Measurements from ENCODE around the gene CCNYL1.
A peak's percentile ranks its signal among the peaks of the same experiment; 100 is the strongest.
"Not testable (repeated sequence)": the region's sequence is repeated elsewhere in the genome, so short reads cannot be mapped to it uniquely, and the experiment has no call there.

Gene CCNYL1

DNA sequence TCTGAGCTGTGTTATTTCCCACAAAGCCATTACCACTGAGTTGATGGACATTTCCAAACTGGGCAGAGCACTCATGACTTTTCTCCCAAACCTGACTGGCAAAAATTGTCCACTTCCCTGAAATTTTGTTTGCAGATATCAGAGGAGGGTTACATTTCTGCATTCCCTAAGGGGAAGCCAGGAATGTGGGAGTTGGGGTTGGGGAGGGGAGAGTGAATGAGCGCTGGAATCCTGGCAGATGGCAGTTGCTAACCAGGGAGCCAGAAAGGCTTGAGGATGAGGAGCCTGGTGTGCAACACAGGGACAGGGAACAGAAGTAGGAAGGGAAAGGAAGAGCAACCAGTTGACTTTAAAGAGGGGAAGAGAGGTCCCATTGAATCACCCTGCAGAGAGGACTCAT is 14.0 kb upstream of the CCNYL1 start:
- no peak for DNase-seq (ENCODE audit: low spot score)

DNA sequence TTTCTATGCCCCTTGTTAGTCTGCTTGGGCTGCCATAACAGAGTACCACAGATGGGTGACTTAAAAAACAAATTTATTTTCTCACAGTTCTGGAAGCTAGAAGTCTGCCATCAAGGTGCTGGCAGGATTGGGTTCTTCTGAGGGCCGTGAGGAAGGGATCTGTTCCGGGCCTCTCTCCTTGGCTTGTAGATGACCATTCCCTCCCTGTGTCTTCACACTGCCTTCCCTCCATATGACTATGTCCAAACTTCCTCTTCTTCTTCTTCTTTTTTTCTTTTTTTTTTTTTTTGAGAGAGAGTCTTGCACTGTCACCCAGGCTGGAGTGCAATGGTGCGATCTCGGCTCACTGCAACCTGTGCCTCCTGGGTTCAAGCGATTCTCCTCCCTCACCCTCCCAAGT is 13.1 kb upstream of the CCNYL1 start:
- DNase-seq (ENCODE audit: low spot score): no peak

DNA sequence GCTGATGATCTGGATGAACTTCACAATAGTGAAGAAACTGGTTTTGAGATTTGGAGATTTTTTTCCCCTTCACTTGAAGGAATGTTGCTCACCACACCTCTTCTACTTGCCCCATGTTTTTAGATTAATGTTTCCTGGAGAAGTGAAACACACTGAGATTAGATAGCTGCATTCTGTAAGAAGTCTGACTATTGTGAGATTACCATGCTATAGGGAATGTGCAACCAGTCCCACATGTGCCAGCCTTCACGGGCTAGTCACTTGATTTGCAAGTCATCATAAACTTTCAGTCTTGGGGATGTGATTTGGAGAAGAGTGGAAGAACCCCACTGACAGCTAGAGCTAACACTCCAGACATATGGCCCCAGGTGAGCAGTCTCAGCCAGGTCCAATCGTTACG is 7.4 kb upstream of the CCNYL1 start:
- DNase-seq (ENCODE audit: low spot score): no peak

DNA sequence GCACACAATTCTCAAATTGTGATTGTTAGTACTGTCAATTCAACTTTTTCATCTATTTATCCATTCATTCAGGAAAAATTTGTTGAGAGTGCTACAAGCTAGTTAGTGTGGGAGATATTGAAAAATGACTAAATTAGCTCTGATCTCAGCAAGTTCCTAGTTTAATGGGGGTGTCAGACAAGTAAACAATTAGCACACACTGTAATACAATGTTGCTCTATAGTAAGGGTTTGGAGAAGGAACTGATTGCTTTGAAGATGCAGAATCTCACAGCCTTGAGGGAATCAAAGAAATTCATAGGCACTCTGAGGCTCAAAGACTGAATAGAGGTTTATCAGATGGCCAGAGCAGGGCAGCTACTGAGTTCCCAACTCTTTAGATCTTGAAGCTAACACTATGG is 6.8 kb upstream of the CCNYL1 start:
- no peak for DNase-seq (ENCODE audit: low spot score)

DNA sequence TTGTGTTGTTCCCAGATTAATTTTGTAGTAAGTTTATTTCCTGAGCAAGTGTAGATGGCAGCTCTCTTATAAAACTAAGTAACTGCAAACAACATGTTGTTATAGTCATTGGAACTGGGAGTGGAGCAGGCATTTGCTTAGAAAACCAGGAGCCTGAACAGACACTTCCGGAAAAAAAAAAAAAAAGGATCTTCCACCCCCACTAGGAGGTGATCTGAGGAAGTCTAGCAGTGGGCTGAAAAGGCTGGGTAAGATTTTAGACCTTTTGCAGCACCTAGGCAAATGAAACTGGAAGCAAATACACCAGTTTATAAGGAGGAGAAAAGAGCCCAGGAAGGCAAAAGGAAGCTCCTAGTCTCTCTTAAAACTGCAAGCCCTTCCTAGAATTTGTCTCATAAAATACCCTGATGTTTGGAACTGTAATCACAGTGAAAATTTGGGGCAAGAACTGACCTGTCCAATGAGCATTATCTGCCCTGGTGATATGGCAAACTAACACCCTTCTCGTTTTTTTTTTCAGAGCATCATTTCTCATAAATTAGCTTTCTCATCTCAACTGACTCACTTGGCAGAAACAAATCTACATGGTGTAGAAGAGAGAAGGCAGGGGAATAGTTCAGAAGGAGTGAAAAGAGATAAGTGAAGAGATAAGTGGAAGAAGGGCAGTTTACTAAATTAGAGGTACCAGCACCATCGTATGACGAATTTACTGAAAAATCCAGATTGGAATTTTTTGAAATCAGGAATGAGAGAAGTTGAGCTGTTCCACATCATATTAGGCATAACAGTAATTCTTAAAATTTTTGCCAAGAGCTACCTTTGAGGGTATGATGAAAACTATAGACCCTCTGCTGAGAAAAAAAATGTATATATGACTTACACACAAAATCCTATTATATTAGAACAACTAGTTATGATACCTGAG is 4.2 kb upstream of the CCNYL1 start:
- DNase-seq (ENCODE audit: low spot score): no peak

DNA sequence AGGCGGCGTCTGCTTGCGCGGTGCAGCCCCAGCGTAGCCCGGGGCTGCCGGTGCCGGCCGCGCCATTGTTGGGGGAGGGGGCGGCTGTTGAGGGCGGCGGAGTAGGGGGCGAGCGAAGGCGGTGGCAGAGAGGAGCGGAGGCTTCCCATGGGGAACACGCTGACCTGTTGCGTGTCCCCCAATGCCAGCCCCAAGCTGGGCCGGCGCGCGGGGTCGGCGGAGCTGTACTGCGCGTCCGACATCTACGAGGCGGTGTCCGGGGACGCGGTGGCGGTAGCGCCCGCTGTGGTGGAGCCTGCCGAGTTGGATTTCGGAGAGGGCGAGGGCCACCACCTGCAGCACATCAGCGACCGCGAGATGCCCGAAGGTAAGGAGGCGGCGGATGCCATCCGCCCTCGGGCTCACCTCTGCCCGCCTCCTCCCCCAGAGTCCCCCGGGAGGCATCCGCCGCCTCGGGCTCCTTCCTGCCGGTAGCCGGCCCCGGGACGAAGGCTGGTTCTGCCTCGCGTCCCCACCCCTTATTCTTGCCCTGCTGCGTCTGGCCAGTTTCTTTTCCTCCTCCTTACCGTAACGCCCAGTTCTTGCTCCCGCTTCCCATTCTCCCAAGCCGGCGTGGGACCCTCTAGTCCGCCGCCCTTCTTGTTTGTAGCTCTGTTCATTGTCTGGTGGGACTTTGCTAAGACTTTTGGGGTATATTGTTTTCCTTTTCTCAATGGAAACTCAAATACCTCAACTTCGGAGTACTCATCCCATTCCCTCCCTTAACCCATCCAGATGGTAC is 500 bp downstream of the CCNYL1 start:
- peak; percentile 43 for DNase-seq (ENCODE audit: low spot score)

DNA sequence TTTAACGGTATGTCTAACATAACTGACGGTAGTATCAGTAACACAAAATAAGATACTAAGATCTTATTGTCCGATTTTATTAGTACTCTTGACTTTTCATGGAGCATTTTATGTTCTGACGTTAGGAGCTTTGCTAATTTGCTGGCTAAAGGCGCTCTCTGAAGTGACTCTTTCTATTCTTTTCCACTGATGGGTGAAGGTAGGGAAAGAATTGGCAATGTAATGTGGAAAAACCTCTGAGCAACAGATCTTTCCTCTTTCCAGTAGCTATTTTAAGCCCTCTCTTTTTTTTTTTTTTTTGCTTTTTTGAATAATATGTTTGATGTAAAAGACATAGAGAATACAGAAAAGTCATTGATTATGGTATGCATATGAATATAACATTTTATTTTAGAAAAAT is 4.6 kb downstream of the CCNYL1 start:
- no peak for DNase-seq (ENCODE audit: low spot score)

DNA sequence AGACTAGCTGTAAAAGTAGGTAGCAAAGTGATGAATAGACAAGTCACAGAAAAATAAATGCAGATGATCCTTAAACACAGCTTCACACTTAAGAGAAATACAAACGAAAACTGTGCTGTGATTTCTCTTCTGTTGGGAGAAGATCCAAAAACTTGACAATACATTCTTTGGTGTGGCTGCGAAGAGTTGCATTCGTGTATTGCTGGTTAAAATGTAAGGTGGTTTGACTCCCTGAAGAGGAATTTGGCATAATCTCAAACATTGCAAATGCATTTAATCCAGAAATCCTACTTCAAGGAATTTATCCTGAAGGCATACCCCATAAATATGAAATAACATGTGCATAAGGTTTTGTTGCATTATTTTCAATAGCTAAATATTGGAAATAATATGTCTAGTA is 7.1 kb downstream of the CCNYL1 start:
- no peak for DNase-seq (ENCODE audit: low spot score)

DNA sequence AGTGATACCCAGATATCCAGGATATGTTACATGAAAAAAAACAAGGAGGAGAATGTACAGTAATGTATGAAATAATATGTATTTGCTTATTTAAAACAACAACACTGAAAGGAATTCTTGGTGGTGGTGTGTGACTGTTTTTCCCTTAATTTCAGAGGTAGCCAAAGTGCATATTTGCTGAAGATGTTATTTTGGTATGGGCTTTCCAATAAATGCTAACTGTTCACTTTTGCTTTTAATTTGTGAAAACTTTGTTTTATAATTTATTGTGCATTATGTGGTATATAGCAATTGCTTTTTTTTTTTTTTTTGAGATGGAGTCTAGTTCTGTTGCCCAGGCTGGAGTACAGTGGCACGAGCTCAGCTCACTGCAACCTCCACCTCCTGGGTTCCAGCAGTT is 7.6 kb downstream of the CCNYL1 start:
- DNase-seq (ENCODE audit: low spot score): no peak

DNA sequence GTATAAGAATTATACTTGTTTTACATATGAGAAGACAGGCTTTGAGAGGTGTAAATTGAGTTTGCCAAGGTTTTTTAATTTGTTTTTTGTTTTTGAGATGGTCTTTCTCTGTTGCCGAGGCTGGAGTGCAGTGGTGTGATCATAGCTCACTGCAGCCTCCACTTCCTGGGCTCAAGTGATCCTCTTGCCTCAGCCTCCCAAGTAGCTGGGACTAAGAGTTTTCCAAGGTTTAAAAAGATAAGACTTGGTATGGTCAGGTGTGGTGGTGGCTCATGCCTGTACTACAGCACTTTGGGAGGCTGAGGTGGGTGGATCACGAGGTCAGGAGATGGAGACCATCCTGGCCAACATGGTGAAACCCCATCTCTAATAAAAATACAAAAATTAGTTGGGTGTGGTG is 8.2 kb downstream of the CCNYL1 start:
- DNase-seq (ENCODE audit: low spot score): not testable (repeated sequence)

DNA sequence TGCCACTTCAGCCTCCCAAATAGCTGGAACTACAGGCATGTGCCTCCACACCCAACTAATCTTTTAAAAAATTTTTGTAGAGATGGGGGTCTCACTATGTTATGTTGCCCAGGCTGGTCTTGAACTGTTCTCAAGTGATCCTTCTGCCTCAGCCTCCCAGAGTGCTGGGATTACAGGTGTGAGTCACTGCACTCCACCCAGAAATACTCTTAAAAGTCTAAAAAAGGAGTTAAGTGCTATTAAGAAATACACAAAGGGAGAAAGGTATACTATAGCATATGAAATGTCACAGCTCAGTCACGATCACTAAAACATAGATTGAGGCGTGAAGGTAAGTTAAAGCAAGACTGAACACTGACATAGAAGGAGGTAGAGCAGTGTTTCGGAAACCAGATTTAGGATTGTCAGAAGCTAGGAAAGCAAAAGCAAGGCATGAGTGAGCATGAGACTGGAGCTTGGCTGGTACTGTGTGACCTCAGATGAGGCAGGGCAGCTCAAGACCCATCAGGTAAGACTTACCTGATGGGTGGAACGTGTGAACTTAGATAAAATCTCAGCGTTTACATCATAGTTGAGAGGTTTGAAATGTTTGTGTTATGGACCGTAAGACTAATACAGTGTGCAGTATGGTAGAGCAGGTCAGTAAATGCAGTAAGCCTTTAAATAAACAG is 9.2 kb downstream of the CCNYL1 start:
- no peak for DNase-seq (ENCODE audit: low spot score)

DNA sequence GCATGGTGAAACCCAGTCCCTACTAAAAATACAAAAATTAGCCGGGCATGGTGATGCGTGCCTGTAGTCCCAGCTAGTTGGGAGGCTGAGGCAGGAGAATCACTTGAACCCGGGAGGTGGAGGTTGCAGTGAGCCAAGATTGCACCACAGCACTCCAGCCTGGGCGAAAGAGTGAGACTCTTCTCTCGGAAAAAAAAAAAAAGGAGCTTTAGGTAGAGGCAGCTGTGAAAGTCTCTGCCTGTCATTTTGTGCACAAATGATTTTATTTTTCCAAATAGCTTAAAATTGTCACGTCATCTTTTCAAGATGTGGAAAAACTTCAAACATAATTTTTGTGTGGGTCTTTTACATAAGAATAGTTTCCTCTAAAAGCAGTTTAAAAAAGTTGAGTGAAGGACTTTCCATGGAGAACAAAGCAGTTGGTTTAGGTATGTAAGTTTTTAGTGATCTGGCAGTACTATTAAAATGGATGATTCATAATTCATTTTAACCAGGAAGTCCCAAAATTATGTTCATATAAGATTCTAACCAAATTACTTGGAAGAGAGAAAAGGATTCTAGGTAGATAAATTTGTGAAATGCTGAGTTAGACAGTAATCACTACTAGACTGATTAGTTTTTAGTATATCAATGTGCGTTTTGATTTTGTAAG is 11.5 kb downstream of the CCNYL1 start:
- no peak for DNase-seq (ENCODE audit: low spot score)

DNA sequence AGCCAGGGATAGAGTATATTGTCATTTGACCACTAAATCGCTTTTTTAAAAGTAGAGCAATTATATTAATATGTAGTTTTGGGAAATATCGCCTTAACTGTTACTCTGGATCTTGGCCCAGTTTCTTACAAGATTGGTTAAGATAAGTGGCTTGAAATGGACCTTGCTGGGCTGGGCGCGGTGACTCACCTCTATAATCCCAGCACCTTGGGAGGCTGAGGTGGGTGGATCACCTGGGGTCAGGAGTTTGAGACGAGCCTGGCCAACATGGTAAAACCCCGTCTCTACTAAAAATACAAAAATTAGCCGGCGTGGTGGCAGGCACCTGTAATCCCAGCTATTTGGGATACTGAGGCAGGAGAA is 12.0 kb downstream of the CCNYL1 start:
- DNase-seq (ENCODE audit: low spot score): not testable (repeated sequence)

DNA sequence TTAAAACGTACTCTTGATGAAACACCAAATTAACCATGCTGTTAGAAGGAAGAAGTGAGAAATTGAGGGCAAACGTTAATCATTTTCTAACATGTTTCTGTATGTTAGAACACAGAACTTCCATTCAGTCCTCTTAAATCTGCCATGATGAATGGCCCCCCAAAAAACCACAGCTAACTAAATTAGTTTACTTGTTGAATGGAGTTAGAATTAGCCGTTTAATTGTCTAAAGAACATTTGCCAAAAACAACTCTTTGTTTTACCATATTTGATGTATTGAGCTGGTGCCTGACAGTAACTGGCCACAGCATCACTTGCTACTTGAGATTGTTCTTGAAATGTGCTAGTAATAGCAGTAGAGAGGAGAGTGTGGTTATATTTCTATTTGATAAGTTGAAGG is 12.7 kb downstream of the CCNYL1 start:
- no peak for DNase-seq (ENCODE audit: low spot score)

DNA sequence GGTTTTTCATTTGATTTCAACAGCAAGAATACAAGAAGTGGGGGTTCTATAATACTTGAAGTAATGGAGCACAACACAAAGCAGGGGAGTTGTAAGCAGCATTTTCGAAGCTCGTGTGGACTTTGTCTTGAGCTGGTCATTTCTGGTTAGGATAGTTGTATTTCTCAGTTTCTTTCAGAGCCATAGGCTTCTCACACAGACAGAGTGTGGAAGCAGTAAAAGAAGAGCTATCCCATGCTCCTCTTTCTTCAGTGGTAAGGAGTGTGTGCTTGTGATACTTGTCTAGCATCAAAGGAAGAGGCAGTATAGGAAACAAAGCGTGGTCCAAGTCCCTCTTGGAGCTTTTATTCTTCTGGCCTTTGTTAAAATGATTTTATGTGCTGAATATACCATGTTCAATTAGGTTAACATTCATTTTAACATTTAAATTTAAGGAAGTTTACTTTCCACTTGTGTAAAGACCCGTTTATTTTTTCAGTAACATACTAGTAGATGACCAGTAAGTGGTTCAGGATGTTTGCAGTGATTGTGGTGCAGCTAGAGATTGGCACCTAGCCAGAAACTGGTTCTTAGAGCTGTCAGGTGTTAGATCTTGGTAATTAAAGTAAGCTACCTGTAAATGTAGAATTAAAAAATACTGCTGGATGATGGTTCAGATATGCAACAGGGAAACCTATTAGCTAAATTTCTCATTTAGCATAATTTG is 14.6 kb downstream of the CCNYL1 start:
- no peak for DNase-seq (ENCODE audit: low spot score)

DNA sequence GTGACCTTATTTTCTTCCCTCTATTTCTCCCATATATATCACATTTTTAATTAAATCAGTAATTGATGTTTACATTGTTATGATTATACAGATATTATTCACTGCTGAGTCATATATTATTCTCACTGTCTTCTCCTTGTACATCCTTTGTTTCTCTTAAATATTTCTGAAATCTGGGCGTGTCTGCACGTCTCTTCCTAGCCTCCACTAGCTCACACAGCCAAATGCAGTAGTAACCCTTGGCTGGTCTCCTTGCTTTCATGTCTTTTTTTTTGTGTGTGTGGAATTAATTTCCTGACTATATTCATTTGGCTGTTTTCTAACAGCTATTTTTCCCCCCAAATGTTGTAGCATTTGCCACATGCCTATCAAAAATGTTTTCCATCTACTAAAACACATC is 15.8 kb downstream of the CCNYL1 start:
- DNase-seq (ENCODE audit: low spot score): no peak

DNA sequence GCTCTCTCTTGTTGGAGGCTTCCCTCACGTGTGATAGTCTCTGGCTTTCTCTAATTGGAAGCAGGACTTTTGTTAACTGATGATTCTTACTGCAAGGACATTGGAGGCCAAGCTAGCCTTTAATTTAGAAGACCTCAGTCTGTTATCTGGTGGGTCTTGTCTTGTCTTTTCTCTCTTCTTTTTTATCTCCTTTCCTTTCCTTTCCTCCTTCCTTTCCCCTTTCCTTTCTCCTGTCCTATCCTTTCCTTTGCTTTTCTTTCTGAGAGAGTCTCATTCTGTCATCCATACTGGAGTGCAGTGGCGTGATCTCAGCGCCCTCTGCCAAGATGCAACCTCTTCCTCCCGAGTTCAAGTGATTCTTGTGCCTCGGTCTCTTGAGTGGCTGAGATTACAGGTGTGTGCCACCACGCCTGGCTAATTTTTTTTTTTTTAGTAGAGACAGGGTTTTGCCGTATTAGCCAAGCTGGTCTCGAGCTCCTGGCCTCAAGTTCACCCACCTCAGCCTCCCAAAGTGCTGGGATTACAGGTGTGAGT is 18.1 kb downstream of the CCNYL1 start:
- no peak for DNase-seq (ENCODE audit: low spot score)

DNA sequence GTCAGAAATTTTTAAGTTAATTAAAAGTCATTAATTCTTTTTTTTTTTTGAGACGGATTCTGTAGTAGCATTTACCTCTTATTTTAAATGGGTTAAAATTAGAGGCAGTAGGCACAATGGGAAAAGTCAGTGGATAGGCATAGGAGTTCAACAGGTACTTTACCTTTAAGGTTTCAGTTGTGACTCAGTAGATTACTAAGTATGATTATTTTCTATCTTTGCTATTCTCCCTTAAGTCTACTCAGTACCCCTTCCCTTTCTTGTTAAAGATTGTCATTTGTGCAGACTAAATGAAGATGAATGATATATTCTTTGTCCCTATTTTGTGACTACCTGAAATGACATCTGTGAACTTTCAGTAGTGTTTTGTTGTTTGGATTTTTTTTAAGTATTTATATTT is 19.7 kb downstream of the CCNYL1 start:
- DNase-seq (ENCODE audit: low spot score): no peak

DNA sequence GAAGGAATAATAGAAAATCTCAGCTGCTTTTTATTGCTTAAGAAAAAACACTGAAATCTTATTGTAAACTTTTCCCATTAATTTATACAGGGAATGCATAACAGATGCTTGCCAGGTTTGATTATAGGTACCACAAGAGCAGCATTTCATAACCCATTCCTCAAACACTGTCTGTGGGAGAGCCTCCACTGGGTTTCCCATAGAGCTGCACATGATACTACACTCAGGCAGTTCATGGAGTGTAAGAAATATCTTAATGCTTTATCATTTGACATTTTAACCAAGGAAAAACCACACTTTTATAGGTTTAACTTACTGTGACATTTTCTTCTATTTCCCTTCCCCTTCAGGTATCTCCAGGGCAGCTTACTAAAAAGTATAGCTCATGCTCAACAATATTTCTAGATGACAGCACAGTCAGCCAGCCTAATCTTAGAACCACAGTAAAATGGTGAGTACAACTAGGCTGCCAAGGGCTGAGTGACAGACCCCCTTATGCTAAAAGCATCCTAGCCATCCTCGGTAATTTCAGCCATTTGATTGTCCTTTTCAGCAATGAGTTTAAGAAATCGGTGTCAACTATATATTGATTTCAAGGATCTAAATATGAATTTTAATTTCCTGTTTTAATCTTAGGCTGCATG is 22.3 kb downstream of the CCNYL1 start:
- no peak for DNase-seq (ENCODE audit: low spot score)

DNA sequence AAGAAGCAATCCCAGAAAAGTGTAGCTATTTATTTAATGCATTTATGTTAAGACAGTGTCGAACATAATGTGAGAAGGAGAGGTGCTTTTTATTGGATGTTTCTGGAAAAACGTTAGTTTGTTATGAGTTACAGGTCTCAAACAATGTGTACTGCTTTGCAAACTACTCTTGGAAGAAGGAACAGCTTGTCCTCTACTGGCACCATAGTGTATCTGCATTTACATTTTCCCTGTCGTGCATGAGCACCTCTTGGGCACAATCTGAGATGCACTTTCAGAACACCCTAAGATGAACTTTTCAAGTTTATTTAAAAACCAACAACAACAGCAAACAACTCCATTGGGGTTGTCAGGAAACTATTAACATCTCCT is 22.8 kb downstream of the CCNYL1 start:
- DNase-seq (ENCODE audit: low spot score): peak; percentile 19
